Head of caudate nucleus (tissue), 42 donors: ENCODE results near the gene IFITM1.
"Not testable (repeated sequence)": the region's sequence is repeated elsewhere in the genome, so short reads cannot be mapped to it uniquely, and the experiment has no call there.

Source experiments
- DNase-seq, 42 donors: peaks; one replicate each; pipeline versions ENCODE4 v3.0.0 to v3.0.0-alpha.2; 2020 to 2021; ENCODE audit warnings: mixed read lengths in 7 of 42
- intact Hi-C: fragments of 100-400 bp; cut with DNase I; formaldehyde crosslinking; loops from one replicate; pipeline ENCODE4 v1.15.0; 2022

The IFITM1 gene

GRCh38 chr11:313787-314553 is at the start of gene IFITM1:
Gene IFITM1 (plus strand): TSS chr11:314040. CDS start chr11:314171, 131 bp downstream.
- intact Hi-C loops, result no loop called here
- DNase-seq, result no peak

- intact Hi-C loops, result no loop called here
- DNase-seq, result peak in 1 of 42 donors; percentile 33
Measured at GRCh38 chr11:266676-267439, 47.0 kb upstream of the IFITM1 start.

GRCh38 chr11:267491-267994 is 46.3 kb upstream of the IFITM1 start:
- peak in 1 of 42 donors; percentile 41 for DNase-seq
- intact Hi-C loops, result no loop called here

- intact Hi-C loops, result not testable (repeated sequence)
- peak in 27 of 42 donors; percentile 22 to 70 (median 46) for DNase-seq
Measured at GRCh38 chr11:268716-269145, 45.1 kb upstream of the IFITM1 start.

GRCh38 chr11:269146-269890 is 44.5 kb upstream of the IFITM1 start:
- DNase-seq, result peak in 2 of 42 donors; percentile 26 to 34
- intact Hi-C loops, result no loop called here

- intact Hi-C loops, result no loop called here
- DNase-seq, result peak in 2 of 42 donors; percentile 6 to 25
Measured at GRCh38 chr11:270451-271318, 43.2 kb upstream of the IFITM1 start.

GRCh38 chr11:271319-271715 is 42.5 kb upstream of the IFITM1 start:
- DNase-seq, result peak in 4 of 42 donors; percentile 1 to 6 (median 2)
- intact Hi-C loops, result no loop called here

GRCh38 chr11:272195-272930 is 41.5 kb upstream of the IFITM1 start:
- DNase-seq, result peak in 2 of 42 donors; percentile 12 to 20
- intact Hi-C loops, result no loop called here

- intact Hi-C loops, result no loop called here
- peak in 2 of 42 donors; percentile 7 to 22 for DNase-seq
Measured at GRCh38 chr11:272931-273198, 41.0 kb upstream of the IFITM1 start.

GRCh38 chr11:276219-276618 is 37.6 kb upstream of the IFITM1 start:
- DNase-seq, result no peak
- intact Hi-C loops, result no loop called here

GRCh38 chr11:278001-278951 is 35.6 kb upstream of the IFITM1 start, which contains the start of gene NLRP6:
Gene NLRP6 (plus strand): TSS chr11:278407. CDS start chr11:278570, 163 bp downstream.
- intact Hi-C loops, result no loop called here
- peak in 3 of 42 donors; percentile 6 to 22 (median 16) for DNase-seq

- intact Hi-C loops, result no loop called here
Measured at GRCh38 chr11:279040-279965, 34.5 kb upstream of the IFITM1 start.

GRCh38 chr11:279966-280705 is 33.7 kb upstream of the IFITM1 start:
- peak in 7 of 42 donors; percentile 3 to 41 (median 11) for DNase-seq
- intact Hi-C loops, result no loop called here

More at GRCh38 chr11:279040-279965, 34.5 kb upstream of the IFITM1 start:
- peak in 6 of 42 donors; percentile 2 to 34 (median 10) for DNase-seq

- DNase-seq, result peak in 7 of 42 donors; percentile 5 to 41 (median 13)
- intact Hi-C loops, result no loop called here
Measured at GRCh38 chr11:280706-281485, 32.9 kb upstream of the IFITM1 start.
